ENCODE results near the gene PCP4L1. TPM values are rescaled to one million over a fixed set of nuclear protein-coding genes. Genes with fewer than 3 reads are reported as not detected.

PCP4L1 gene
- total and polyA plus RNA-seq, 10 donors = 0.19 to 0.26 (median 0.20) TPM; not detected in 6

DNA sequence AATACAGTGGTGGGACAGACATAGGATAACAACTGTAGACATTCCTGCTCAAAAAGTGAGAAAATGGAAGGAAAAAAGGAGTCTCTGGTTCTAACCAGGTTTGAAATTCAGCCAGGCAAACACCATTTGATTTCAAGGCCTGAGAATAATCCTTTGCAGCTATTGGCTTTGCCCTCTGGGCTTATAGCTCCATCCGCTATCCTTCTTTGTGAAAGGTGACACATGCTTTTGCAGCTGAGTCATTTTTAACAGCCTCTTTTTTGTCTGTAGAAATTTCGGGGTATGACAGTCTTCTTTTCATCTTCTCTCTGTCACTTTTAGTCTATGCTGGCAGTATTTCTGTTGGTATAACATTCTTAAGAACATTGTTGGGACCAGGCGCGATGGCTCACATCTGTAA, 71.8 kb downstream of the PCP4L1 start:
- Histone ChIP-seq H3K4me1 (no peaks in the 10 kb centered on the region), H3K4me3 (no peak overlapping the region), H3K9me3 (no peaks in the 10 kb centered on the region), H3K27ac (no peak overlapping the region), H3K36me3 (peaks cover 0 to 100% (median 88%) of the 10 kb centered on the region in 6 donors), H3K27me3 (replicated peaks in 1 of 7) (no peaks in the 10 kb centered on the region)
- DNase-seq = no peak
- TF ChIP-seq POLR2A (IDR thresholded peaks at IDR 0.05) (no peak), POLR2AphosphoS5 (IDR thresholded peaks at IDR 0.05) (no peak)
- TF ChIP-seq, protein P1, sequence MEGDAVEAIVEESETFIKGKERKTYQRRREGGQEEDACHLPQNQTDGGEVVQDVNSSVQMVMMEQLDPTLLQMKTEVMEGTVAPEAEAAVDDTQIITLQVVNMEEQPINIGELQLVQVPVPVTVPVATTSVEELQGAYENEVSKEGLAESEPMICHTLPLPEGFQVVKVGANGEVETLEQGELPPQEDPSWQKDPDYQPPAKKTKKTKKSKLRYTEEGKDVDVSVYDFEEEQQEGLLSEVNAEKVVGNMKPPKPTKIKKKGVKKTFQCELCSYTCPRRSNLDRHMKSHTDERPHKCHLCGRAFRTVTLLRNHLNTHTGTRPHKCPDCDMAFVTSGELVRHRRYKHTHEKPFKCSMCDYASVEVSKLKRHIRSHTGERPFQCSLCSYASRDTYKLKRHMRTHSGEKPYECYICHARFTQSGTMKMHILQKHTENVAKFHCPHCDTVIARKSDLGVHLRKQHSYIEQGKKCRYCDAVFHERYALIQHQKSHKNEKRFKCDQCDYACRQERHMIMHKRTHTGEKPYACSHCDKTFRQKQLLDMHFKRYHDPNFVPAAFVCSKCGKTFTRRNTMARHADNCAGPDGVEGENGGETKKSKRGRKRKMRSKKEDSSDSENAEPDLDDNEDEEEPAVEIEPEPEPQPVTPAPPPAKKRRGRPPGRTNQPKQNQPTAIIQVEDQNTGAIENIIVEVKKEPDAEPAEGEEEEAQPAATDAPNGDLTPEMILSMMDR (IDR thresholded peaks at IDR 0.05 in 8 of 11, conservative IDR thresholded peaks at IDR 0.05 in 3 of 11) = no peak
- intact Hi-C loops (cut with DNase I; ENCODE audit: low total_unique reads) = no loop called here
- 87 to 98% (median 95%) methylated on average over 4 of the region's 4 CpGs for WGBS, 5 donors

DNA sequence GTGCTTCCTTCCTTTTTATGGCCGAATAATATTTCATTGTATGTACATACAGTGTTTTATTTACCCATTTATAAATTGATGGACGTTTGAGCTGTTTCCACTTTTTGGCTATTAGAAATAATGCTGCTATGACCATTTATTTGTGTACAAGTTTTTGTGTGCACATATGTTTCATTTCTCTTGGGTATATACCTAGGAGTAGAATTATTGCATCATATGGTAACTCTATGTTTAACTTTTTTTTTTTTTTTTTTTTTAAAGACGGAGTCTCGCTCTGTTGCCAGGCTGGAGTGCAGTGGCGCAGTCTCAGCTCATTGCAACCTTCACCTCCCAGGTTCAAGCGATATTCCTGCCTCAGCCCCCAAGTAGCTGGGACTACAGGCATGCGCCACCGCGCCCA, 74.6 kb downstream of the PCP4L1 start:
- no peak for DNase-seq
- Histone ChIP-seq H3K9me3 (no peaks in the 10 kb centered on the region), H3K27me3 (replicated peaks in 1 of 7) (no peaks in the 10 kb centered on the region), H3K36me3 (peaks cover 0 to 98% (median 73%) of the 10 kb centered on the region in 6 donors), H3K27ac (no peak overlapping the region), H3K4me3 (no peak overlapping the region), H3K4me1 (peaks cover 0 to 16% (median 0%) of the 10 kb centered on the region in 6 donors)
- no peak for TF ChIP-seq POLR2A (IDR thresholded peaks at IDR 0.05)
- no peak for TF ChIP-seq POLR2AphosphoS5 (IDR thresholded peaks at IDR 0.05)
- TF ChIP-seq, protein P1 (IDR thresholded peaks at IDR 0.05 in 8 of 11, conservative IDR thresholded peaks at IDR 0.05 in 3 of 11) = no peak
- intact Hi-C loops (cut with DNase I; ENCODE audit: low total_unique reads) = no loop called here
- WGBS, 5 donors = 95 to 97% (median 96%) methylated on average over 9 of the region's 9 CpGs

Small RNA genes lying within 50 kb of the gene (microRNA-seq; reads per million reads assigned to microRNA genes)
- 0.57 to 2.5 (median 1.4) reads per million in 3 donors for gene MIR5187

Other genes with a start within 250 kb of the PCP4L1 start
- gene F11R, start 237.6 kb upstream of the PCP4L1 start, total RNA-seq = 10 to 100 TPM; 46.7 to 77.2 (median 56.8) TPM
- gene F11R, start 237.6 kb upstream of the PCP4L1 start, polyA plus RNA-seq = 10 to 100 TPM in 1 of 3 donors, 1 to 10 TPM in 2; 6.4 to 16.5 (median 8.4) TPM
- 10 to 100 TPM; 24.3 to 31.9 (median 29.7) TPM for gene TSTD1, start 219.8 kb upstream of the PCP4L1 start, total RNA-seq
- gene TSTD1, start 219.8 kb upstream of the PCP4L1 start, polyA plus RNA-seq = 100 to 1,000 TPM in 1 of 3 donors, 10 to 100 TPM in 2; 87.6 to 141 (median 94.2) TPM
- 100 to 1,000 TPM; 113 to 158 (median 123) TPM for gene USF1, start 212.8 kb upstream of the PCP4L1 start, total RNA-seq
- gene USF1, start 212.8 kb upstream of the PCP4L1 start, polyA plus RNA-seq = 100 to 1,000 TPM; 132 to 339 (median 228) TPM
- gene ARHGAP30, start 188.9 kb upstream of the PCP4L1 start, total RNA-seq = 100 to 1,000 TPM; 103 to 145 (median 129) TPM
- 10 to 100 TPM; 28.8 to 81.5 (median 31.1) TPM for gene ARHGAP30, start 188.9 kb upstream of the PCP4L1 start, polyA plus RNA-seq
- gene NECTIN4, start 169.2 kb upstream of the PCP4L1 start, total RNA-seq = not detected
- under 1 TPM; 0.03 to 0.06 (median 0.04) TPM for gene NECTIN4, start 169.2 kb upstream of the PCP4L1 start, polyA plus RNA-seq
- 1 to 10 TPM; 1.1 to 2.1 (median 1.3) TPM for gene KLHDC9, start 160.4 kb upstream of the PCP4L1 start, total RNA-seq
- gene KLHDC9, start 160.4 kb upstream of the PCP4L1 start, polyA plus RNA-seq = 1 to 10 TPM; 1.9 to 3.9 (median 3.2) TPM
- 10 to 100 TPM; 14.9 to 49.4 (median 38.5) TPM for gene PFDN2, start 140.7 kb upstream of the PCP4L1 start, total RNA-seq
- gene PFDN2, start 140.7 kb upstream of the PCP4L1 start, polyA plus RNA-seq = 100 to 1,000 TPM; 122 to 140 (median 133) TPM
- 10 to 100 TPM; 29.4 to 48.2 (median 43.6) TPM for gene NIT1, start 140.6 kb upstream of the PCP4L1 start, total RNA-seq
- 10 to 100 TPM; 27.7 to 36.9 (median 31.5) TPM for gene NIT1, start 140.6 kb upstream of the PCP4L1 start, polyA plus RNA-seq
- 10 to 100 TPM; 28.7 to 49.1 (median 38.2) TPM for gene DEDD, start 126.1 kb upstream of the PCP4L1 start, total RNA-seq
- gene DEDD, start 126.1 kb upstream of the PCP4L1 start, polyA plus RNA-seq = 10 to 100 TPM; 15.9 to 18.5 (median 17.7) TPM
- gene UFC1, start 104.8 kb upstream of the PCP4L1 start, total RNA-seq = 10 to 100 TPM; 62.8 to 76.3 (median 71.2) TPM
- gene UFC1, start 104.8 kb upstream of the PCP4L1 start, polyA plus RNA-seq = 100 to 1,000 TPM; 114 to 130 (median 119) TPM
- gene USP21, start 99.2 kb upstream of the PCP4L1 start, total RNA-seq = 10 to 100 TPM; 25.3 to 33.0 (median 29.4) TPM
- gene USP21, start 99.2 kb upstream of the PCP4L1 start, polyA plus RNA-seq = 10 to 100 TPM; 17.9 to 26.1 (median 24.4) TPM
- 10 to 100 TPM; 25.5 to 41.3 (median 35.6) TPM for gene PPOX, start 92.3 kb upstream of the PCP4L1 start, total RNA-seq
- 10 to 100 TPM; 33.5 to 74.7 (median 44.5) TPM for gene PPOX, start 92.3 kb upstream of the PCP4L1 start, polyA plus RNA-seq
- 10 to 100 TPM; 29.2 to 52.8 (median 35.6) TPM for gene B4GALT3, start 81.2 kb upstream of the PCP4L1 start, total RNA-seq
- 10 to 100 TPM; 21.0 to 41.3 (median 31.8) TPM for gene B4GALT3, start 81.2 kb upstream of the PCP4L1 start, polyA plus RNA-seq
- gene ADAMTS4, start 59.7 kb upstream of the PCP4L1 start, total RNA-seq = 10 to 100 TPM in 4 of 7 donors, 1 to 10 TPM in 3; 1.1 to 37.8 (median 11.0) TPM
- gene ADAMTS4, start 59.7 kb upstream of the PCP4L1 start, polyA plus RNA-seq = 1 to 10 TPM in 1 of 3 donors, under 1 TPM in 2; 0.26 to 1.2 (median 0.91) TPM
- gene NDUFS2, start 56.4 kb upstream of the PCP4L1 start, total RNA-seq = 100 to 1,000 TPM in 1 of 7 donors, 10 to 100 TPM in 6; 76.5 to 110 (median 88.0) TPM
- 10 to 100 TPM; 27.0 to 44.7 (median 34.1) TPM for gene NDUFS2, start 56.4 kb upstream of the PCP4L1 start, polyA plus RNA-seq
- 100 to 1,000 TPM; 167 to 402 (median 268) TPM for gene FCER1G, start 43.5 kb upstream of the PCP4L1 start, total RNA-seq
- gene FCER1G, start 43.5 kb upstream of the PCP4L1 start, polyA plus RNA-seq = 100 to 1,000 TPM; 148 to 236 (median 202) TPM
- gene APOA2, start 35.1 kb upstream of the PCP4L1 start, total RNA-seq = not detected
- gene APOA2, start 35.1 kb upstream of the PCP4L1 start, polyA plus RNA-seq = under 1 TPM in 1 of 3 donors, not detected in 2; 0.29 TPM
- gene TOMM40L, start 32.7 kb upstream of the PCP4L1 start, total RNA-seq = 10 to 100 TPM in 5 of 7 donors, 1 to 10 TPM in 2; 8.3 to 15.3 (median 10.7) TPM
- 1 to 10 TPM; 6.2 to 8.9 (median 6.5) TPM for gene TOMM40L, start 32.7 kb upstream of the PCP4L1 start, polyA plus RNA-seq
- gene NR1I3, start 20.5 kb upstream of the PCP4L1 start, total RNA-seq = not detected
- gene NR1I3, start 20.5 kb upstream of the PCP4L1 start, polyA plus RNA-seq = under 1 TPM in 2 of 3 donors, not detected in 1; 0.06 to 0.11 TPM
- 10 to 100 TPM in 1 of 7 donors, 1 to 10 TPM in 6; 3.9 to 11.9 (median 7.1) TPM for gene MPZ, start 51.2 kb downstream of the PCP4L1 start, total RNA-seq
- gene MPZ, start 51.2 kb downstream of the PCP4L1 start, polyA plus RNA-seq = 1 to 10 TPM; 1.5 to 9.4 (median 2.1) TPM
- gene SDHC, start 55.6 kb downstream of the PCP4L1 start, total RNA-seq = 100 to 1,000 TPM in 6 of 7 donors, 10 to 100 TPM in 1; 95.6 to 170 (median 147) TPM
- gene SDHC, start 55.6 kb downstream of the PCP4L1 start, polyA plus RNA-seq = 100 to 1,000 TPM in 1 of 3 donors, 10 to 100 TPM in 2; 57.0 to 131 (median 87.9) TPM
- not detected for gene CFAP126, start 109.1 kb downstream of the PCP4L1 start, total RNA-seq
- not detected for gene CFAP126, start 109.1 kb downstream of the PCP4L1 start, polyA plus RNA-seq
- gene FCGR2A, start 246.7 kb downstream of the PCP4L1 start, total RNA-seq = 100 to 1,000 TPM; 105 to 328 (median 160) TPM
- gene FCGR2A, start 246.7 kb downstream of the PCP4L1 start, polyA plus RNA-seq = 10 to 100 TPM; 13.9 to 24.2 (median 24.1) TPM

All from spleen (tissue), 11 donors.